Effector CD4-positive, alpha-beta T cell (primary cell): ENCODE results near the gene ITCH.
"Not testable (repeated sequence)": the region's sequence is repeated elsewhere in the genome, so short reads cannot be mapped to it uniquely, and the experiment has no call there.

Source experiments
- DNase-seq: peaks from one replicate; pipeline ENCODE4 v3.0.0-alpha.2; 2020
- total RNA-seq: gene quantifications from one replicate; lab custom pipeline; 2026; lab: John Stamatoyannopoulos, UW

ITCH gene
- 37.0 reads per million, percentile 61 among the genes with 10 or more reads in this experiment for total RNA-seq

GRCh38 chr20:34363062-34363464 lies at the start of gene ITCH:
ITCH (plus strand) TSS chr20:34363273; CDS start chr20:34393812, 30,539 bp downstream.
- peak; percentile 89 for DNase-seq

DNA sequence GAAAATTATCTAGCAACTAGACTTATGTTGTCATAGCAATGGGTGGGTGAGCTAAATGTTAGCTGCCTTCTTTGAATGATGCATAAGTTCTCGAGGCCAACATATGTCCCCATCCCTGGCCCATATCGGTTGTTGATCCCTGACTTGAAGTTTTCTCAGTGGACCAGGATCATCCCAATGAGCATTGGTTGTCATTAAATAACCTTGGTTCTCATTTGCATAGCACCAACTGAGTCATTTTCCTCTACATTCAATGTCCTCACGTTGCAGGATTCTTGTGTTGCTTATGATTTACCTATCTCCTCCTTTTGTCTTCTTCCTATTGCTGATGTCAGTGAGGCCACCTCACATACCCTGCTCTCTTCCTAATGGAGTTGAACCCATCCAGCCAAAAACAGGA lies 47.8 kb upstream of the ITCH start:
- no peak for DNase-seq

- no peak for DNase-seq
Measured at GRCh38 chr20:34316196-34316814, 46.8 kb upstream of the ITCH start.

DNA sequence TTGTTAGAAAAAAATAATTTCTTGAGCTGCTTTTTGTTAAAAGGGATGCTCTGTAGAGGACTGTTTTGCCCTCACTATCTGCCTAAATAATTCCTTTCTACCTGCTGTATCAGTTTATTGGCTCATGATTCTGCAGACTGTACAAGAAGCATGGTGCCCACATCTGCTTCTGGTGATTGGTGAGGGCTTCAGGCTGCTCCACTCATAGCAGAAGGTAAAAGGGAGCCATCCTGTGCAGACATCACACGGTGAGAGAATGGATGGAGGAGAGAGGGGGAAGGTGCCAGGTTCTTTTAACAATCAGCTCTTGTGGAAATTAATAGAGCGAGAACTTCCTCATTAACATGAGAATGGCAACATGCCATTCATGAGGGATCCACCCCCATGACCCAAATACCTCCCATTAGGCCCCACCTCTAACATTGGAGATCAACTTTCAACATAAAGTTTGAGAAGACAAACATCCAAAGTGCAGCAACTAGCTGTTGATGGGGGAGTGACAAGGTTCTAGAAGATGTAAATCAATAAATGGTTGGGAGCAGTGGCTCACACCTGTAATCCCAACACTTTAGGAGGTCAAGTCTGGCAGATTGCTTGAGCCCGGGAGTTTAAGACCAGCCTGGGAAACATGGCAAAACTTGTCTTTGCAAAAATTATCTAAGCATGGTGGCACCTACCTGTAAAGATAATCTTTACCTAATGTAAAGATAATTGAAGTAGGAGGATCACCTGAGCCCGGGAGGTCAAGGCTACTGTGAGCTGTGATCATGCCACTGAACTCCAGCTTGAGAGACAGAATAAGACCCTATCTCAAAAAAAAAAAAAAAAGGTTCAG lies 44.2 kb upstream of the ITCH start:
- DNase-seq: no peak

DNA sequence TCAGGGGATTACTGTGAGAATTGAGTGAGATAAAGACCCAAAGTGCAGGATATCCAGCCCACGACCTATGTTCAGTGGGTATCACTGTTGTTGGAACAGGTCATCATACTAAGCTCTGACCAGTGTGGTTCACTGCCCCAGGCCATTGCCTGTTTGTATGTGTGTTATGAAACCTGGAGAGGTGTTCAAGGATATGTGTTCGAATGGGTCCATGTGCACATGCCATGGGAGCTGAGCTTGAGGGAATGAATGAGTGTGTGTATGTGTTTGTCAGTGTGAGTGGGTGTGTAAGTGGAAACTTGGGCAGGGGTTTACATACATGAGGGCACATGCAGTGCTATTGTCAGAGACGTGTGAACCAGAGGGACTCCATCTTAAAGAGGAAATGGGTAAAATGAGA lies 42.2 kb upstream of the ITCH start:
- DNase-seq: no peak

- DNase-seq: no peak
Measured at GRCh38 chr20:34322267-34323105, 40.6 kb upstream of the ITCH start.

GRCh38 chr20:34324541-34324940 lies 38.5 kb upstream of the ITCH start:
- DNase-seq: no peak

DNA sequence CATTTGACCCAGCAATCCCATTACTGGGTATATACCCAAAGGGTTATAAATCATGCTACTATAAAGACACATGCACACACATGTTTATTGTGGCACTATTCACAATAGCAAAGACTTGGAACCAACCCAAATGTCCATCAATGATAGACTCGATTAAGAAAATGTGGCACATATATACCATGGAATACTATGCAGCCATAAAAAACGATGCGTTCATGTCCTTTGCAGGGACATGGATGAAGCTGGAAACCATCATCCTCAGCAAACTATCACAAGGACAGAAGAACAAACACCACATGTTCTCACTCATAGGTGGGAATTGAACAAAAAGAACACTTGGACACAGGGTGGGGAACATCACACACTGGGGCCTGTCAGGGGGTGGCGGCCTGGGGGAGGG lies 34.9 kb upstream of the ITCH start:
- not testable (repeated sequence) for DNase-seq

DNA sequence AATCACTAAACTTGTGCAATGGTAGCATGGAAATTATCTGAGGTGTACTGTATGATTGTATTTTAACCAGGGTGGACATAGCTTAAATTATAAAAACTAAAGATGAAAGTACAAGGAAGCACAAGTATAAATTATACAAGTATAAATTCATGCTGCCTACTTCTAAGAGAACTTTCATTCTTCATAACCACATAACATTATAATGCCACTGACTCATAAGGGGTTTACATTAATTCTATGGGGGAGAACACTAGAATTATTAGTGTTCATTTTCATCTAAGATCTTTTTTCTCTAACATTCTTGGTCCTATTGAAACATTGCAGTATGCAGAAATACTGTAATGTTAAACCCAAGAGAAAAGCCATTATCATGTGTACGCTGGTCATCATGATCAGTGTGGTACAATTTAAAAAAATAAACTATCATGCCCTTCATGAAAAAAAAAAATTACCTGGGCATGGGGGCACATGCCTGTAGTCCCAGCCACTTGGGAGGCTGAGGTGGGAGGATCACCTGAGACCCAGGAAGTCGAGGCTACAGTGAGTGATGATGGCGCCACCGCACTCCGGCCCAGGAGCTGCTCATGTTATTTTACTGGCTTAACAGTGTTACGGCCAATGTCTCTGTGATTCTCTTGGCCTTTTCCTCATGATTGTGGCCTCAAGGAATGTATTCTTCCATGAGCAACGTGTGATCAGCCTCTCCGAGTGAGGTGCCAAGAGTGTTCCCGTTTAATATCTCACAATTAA lies 34.0 kb upstream of the ITCH start:
- no peak for DNase-seq

- DNase-seq: not testable (repeated sequence)
Measured at GRCh38 chr20:34330861-34331544, 32.1 kb upstream of the ITCH start.

- DNase-seq: no peak
Measured at GRCh38 chr20:34331838-34332237, 31.2 kb upstream of the ITCH start.

GRCh38 chr20:34332262-34332920 lies 30.7 kb upstream of the ITCH start:
- no peak for DNase-seq

DNA sequence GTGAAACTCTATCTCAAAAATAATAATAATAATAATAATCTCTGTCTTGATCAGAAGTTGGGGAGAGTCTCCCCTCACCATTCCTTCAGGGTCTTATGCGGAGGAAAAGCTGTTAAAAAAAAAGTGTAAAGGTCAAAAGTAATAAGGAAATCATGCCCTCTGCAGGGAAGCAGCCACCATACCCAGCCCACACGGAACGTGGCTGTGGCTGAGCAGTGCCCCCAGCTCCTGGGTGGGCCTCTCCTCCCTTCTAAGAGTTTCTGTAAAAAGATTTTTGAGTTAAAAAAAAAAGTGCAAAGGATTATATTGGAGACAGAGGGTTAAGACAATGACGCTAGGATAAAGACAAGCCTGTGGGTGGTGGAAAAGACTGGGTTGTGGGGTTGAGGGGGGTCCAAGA lies 29.3 kb upstream of the ITCH start:
- DNase-seq: no peak

- DNase-seq: no peak
Measured at GRCh38 chr20:34334654-34335407, 28.2 kb upstream of the ITCH start.

DNA sequence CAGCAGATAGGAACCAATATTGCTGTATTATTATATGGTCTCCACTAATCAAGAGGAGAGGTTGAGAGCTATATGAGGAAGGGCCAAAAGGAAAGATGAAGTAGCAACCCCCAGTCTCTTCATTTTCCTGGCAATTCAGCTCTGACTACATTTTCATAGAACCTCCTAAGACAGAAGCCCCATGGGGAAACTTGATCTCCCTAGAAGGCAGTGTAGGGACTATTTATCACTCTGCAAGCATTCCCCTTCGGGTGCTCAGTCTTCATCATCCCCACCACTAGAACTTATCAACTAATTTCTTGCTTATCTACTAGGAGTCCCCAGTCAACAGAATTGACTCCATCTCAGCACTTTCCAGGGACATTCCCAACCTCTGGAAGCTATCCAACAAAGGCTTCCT lies 25.5 kb upstream of the ITCH start:
- DNase-seq: no peak

- no peak for DNase-seq
Measured at GRCh38 chr20:34337982-34338726, 24.9 kb upstream of the ITCH start.

DNA sequence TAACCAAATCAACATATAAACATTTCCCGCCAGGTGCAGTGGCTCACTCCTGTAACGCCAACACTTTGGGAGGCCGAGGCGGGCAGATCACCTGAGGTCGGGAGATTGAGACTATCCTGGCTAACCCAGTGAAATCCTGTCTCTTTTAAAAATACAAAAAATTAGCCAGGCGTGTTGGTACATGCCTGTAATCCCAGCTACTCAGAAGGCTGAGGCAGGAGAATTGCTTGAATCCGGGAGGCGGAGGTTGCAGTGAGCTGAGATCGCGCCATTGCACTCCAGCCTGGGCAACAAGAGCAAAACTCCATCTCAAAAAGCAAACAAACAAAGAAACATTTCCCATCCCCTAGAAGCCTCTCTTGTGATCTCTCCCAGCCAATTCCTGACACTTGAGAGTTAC lies 22.3 kb upstream of the ITCH start:
- DNase-seq: not testable (repeated sequence)

DNA sequence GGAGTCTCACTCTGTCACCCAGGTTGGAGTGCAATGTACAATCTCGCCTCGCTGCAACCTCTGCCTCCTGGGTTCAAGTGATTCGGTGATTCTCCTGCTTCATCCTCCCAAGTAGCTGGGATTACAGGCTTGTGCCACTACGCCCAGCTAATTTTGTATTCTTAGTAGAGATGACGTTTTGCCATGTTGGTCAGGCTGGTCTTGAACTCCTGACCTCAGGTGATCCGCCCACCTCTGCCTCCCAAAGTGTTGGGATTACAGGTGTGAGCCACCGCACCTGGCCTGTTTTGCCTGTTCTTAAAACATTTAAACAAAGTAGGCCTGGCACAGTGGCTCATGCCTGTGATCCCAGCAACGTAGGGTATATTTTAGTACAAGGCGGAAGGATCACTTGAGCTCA lies 21.9 kb upstream of the ITCH start:
- not testable (repeated sequence) for DNase-seq

GRCh38 chr20:34343458-34344211 lies 19.4 kb upstream of the ITCH start:
- no peak for DNase-seq
